Mesenchymal stem cell (in vitro differentiated cells and primary cell): Measurements from ENCODE around the gene BRSK2.
A peak's percentile ranks its signal among the peaks of the same experiment; 100 is the strongest.

ENCODE experiments used
- DNase-seq: peaks from one replicate; pipeline ENCODE4 v3.0.0-alpha.2; 2013
- H2AFZ ChIP-seq: one replicate; pipeline ENCODE4 v1.6.1; 2013; ENCODE audit warnings: low read depth, mild to moderate bottlenecking, control low read depth, inconsistent platforms, low read length, moderate library complexity
- H2AK5ac ChIP-seq: 2 replicates; pipeline ENCODE4 v1.6.1; 2013; ENCODE audit warnings: low read length, moderate library complexity, mild to moderate bottlenecking, inconsistent platforms; ENCODE audit not compliant: severe bottlenecking
- H2BK120ac ChIP-seq: one replicate; pipeline ENCODE4 v1.6.1; 2013; ENCODE audit warnings: low read depth, mild to moderate bottlenecking, inconsistent platforms, low read length, moderate library complexity
- H2BK12ac ChIP-seq, 2 experiments: one replicate each; pipeline ENCODE4 v1.6.1; 2013; ENCODE audit warnings: inconsistent platforms in 2 of 2, low read length in 2 of 2, mild to moderate bottlenecking in 2 of 2, moderate library complexity in 2 of 2, control low read depth in 1 of 2
- H2BK15ac ChIP-seq: one replicate; pipeline ENCODE4 v1.6.1; 2013; ENCODE audit warnings: mild to moderate bottlenecking, low read depth, inconsistent platforms; ENCODE audit not compliant: poor library complexity, severe bottlenecking
- H2BK5ac ChIP-seq: 2 replicates; pipeline ENCODE4 v1.6.1; 2013; ENCODE audit warnings: low read depth, mild to moderate bottlenecking, low read length, control low read depth, inconsistent platforms; ENCODE audit not compliant: poor library complexity, severe bottlenecking
- H3K14ac ChIP-seq, 2 experiments: one replicate each; pipeline ENCODE4 v1.6.1; 2013; ENCODE audit warnings: inconsistent platforms in 2 of 2, low read length in 2 of 2, control low read depth in 1 of 2, mild to moderate bottlenecking in 1 of 2, moderate library complexity in 1 of 2
- H3K18ac ChIP-seq, 2 experiments: one replicate each; pipeline ENCODE4 v1.6.1; 2013; ENCODE audit warnings: inconsistent platforms in 2 of 2, low read length in 2 of 2, control low read depth in 1 of 2, low read depth in 1 of 2, mild to moderate bottlenecking in 1 of 2
- H3K23ac ChIP-seq, 2 experiments: one replicate each; pipeline ENCODE4 v1.6.1; 2013; ENCODE audit warnings: inconsistent platforms in 2 of 2, low read length in 2 of 2, mild to moderate bottlenecking in 2 of 2, moderate library complexity in 2 of 2, control low read depth in 1 of 2
- H3K27ac ChIP-seq: 2 replicates; pipeline ENCODE4 v1.5.1; 2013; ENCODE audit warnings: mild to moderate bottlenecking, moderate library complexity, low read length, control low read depth, inconsistent platforms; ENCODE audit not compliant: poor library complexity, severe bottlenecking
- H3K27me3 ChIP-seq, 2 experiments: 2 replicates each; pipeline versions ENCODE4 v1.6.1 to v1.7.0; 2013; ENCODE audit warnings: low read length in 2 of 2, mild to moderate bottlenecking in 2 of 2, moderate library complexity in 2 of 2, control low read depth in 1 of 2, inconsistent platforms in 1 of 2; ENCODE audit not compliant: control insufficient read depth in 1 of 2, insufficient read depth in 1 of 2
- H3K36me3 ChIP-seq, 2 experiments: 2 replicates each; pipeline versions ENCODE4 v1.6.1 to v1.7.0; 2013; ENCODE audit warnings: low read length in 2 of 2, control low read depth in 1 of 2, inconsistent platforms in 1 of 2, low read depth in 1 of 2, mild to moderate bottlenecking in 1 of 2; ENCODE audit not compliant: insufficient read depth in 2 of 2, control insufficient read depth in 1 of 2
- H3K4ac ChIP-seq, 2 experiments: one replicate each; pipeline ENCODE4 v1.6.1; 2013; ENCODE audit warnings: inconsistent platforms in 2 of 2, low read length in 2 of 2, mild to moderate bottlenecking in 2 of 2, moderate library complexity in 2 of 2, control low read depth in 1 of 2, low read depth in 1 of 2
- H3K4me1 ChIP-seq: 2 replicates; pipeline ENCODE4 v1.6.1; 2013; ENCODE audit warnings: low read depth, low read length, control low read depth; ENCODE audit not compliant: control insufficient read depth, insufficient read depth
- H3K4me2 ChIP-seq: 2 replicates; pipeline ENCODE4 v1.6.1; 2013; ENCODE audit warnings: low read length, mild to moderate bottlenecking, inconsistent platforms; ENCODE audit not compliant: poor library complexity, severe bottlenecking
- H3K4me3 ChIP-seq, 2 experiments: 2 replicates each; pipeline versions ENCODE4 v1.5.1 to v1.7.0; 2013; ENCODE audit warnings: low read length in 2 of 2, mild to moderate bottlenecking in 2 of 2, control low read depth in 1 of 2, low read depth in 1 of 2; ENCODE audit not compliant: insufficient read depth in 1 of 2
- H3K79me1 ChIP-seq: replicated peaks from 2 replicates; pipeline ENCODE4 v1.6.1; 2013; ENCODE audit warnings: mild to moderate bottlenecking, control low read depth, low read length, inconsistent platforms; ENCODE audit not compliant: poor library complexity, severe bottlenecking
- H3K9ac ChIP-seq: 2 replicates; pipeline ENCODE4 v1.7.0; 2013; ENCODE audit warnings: mild to moderate bottlenecking, low read length, moderate library complexity
- H3K9me3 ChIP-seq: 2 replicates; pipeline ENCODE4 v1.7.0; 2013; ENCODE audit warnings: mild to moderate bottlenecking, low read length; ENCODE audit not compliant: control insufficient read depth
- H4K8ac ChIP-seq: one replicate; pipeline ENCODE4 v1.6.1; 2013; ENCODE audit warnings: inconsistent platforms, mild to moderate bottlenecking, low read length, moderate library complexity
- H4K91ac ChIP-seq: one replicate; pipeline ENCODE4 v1.6.1; 2013; ENCODE audit warnings: mild to moderate bottlenecking, low read length, inconsistent platforms
- WGBS: methylation state at CpG from one replicate; pipeline ENCODE4 v1.1.7; 2013; ENCODE audit warnings: mixed read lengths; 5-methylcytosine and 5-hydroxymethylcytosine counted together

The BRSK2 gene

GRCh38 chr11:1467270-1467669 is 77.5 kb downstream of the BRSK2 start:
- H3K36me3 ChIP-seq: peaks cover 12 to 54% of the 10 kb centered on the region in 2 experiments
- H4K8ac ChIP-seq: no peak overlapping the region
- H3K79me1 ChIP-seq: peaks cover 2% of the 10 kb centered on the region
- no peak overlapping the region for H3K9ac ChIP-seq
- no peaks in the 10 kb centered on the region for H3K9me3 ChIP-seq
- no peak overlapping the region for H3K18ac ChIP-seq
- no peak overlapping the region for H2AFZ ChIP-seq
- H3K27ac ChIP-seq: no peak overlapping the region
- no peak overlapping the region for H3K4me3 ChIP-seq
- H3K4ac ChIP-seq: no peak overlapping the region
- 84% methylated on average over 9 of the region's 9 CpGs for WGBS
- H3K4me1 ChIP-seq: peaks cover 2% of the 10 kb centered on the region
- no peak overlapping the region for H3K23ac ChIP-seq
- no peak for DNase-seq
- H4K91ac ChIP-seq: no peak overlapping the region
- no peak overlapping the region for H2BK5ac ChIP-seq
- H2BK12ac ChIP-seq: no peak overlapping the region
- H2BK15ac ChIP-seq: no peak overlapping the region
- H3K4me2 ChIP-seq: no peak overlapping the region
- H2BK120ac ChIP-seq: no peak overlapping the region
- peak overlapping the region in 1 of 2 experiments; percentile 61 for H3K14ac ChIP-seq
- H3K27me3 ChIP-seq: no peaks in the 10 kb centered on the region
- H2AK5ac ChIP-seq: no peak overlapping the region

DNA sequence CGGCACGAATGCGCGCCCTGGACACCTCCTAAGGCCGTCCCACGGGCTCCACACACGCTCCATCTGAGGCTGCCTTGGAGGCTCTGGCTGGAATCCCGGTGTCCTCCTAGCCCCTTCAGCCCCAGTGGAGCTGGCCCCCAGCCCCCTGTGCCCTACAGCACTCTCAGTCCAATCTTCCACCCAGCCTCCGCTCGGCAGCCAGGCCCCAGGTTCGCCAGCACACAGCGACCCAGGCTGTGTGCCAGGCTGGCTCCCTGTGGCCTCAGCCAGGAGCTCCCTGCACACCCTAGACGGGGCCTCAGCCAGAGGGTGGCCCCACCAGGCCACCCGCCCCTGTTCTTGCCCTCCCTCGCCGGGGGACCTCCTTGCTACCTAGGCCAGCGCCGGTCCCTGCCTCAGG is 78.3 kb downstream of the BRSK2 start:
- Histone ChIP-seq H2BK15ac (no peak overlapping the region), H3K4me3 (no peak overlapping the region), H2BK5ac (no peak overlapping the region), H3K23ac (no peak overlapping the region), H3K9me3 (no peaks in the 10 kb centered on the region), H4K91ac (no peak overlapping the region), H2AK5ac (no peak overlapping the region), H3K4me1 (peaks cover 2% of the 10 kb centered on the region), H3K4ac (no peak overlapping the region), H2BK120ac (no peak overlapping the region), H2BK12ac (no peak overlapping the region), H2AFZ (no peak overlapping the region), H3K27ac (no peak overlapping the region), H3K36me3 (peaks cover 14 to 60% of the 10 kb centered on the region in 2 experiments), H4K8ac (no peak overlapping the region), H3K9ac (no peak overlapping the region), H3K4me2 (no peak overlapping the region), H3K14ac (no peak overlapping the region), H3K27me3 (no peaks in the 10 kb centered on the region), H3K79me1 (peaks cover 2% of the 10 kb centered on the region), H3K18ac (no peak overlapping the region)
- 94% methylated on average over 18 of the region's 18 CpGs for WGBS
- no peak for DNase-seq

GRCh38 chr11:1468473-1469066 is 78.8 kb downstream of the BRSK2 start:
- DNase-seq: no peak
- H3K36me3 ChIP-seq: peaks cover 20 to 63% of the 10 kb centered on the region in 2 experiments
- no peak overlapping the region for H3K4me2 ChIP-seq
- H4K91ac ChIP-seq: no peak overlapping the region
- 93% methylated on average over 15 of the region's 19 CpGs for WGBS
- H4K8ac ChIP-seq: no peak overlapping the region
- no peak overlapping the region for H3K4me3 ChIP-seq
- no peak overlapping the region for H2BK15ac ChIP-seq
- H3K27ac ChIP-seq: no peak overlapping the region
- no peak overlapping the region for H3K23ac ChIP-seq
- no peaks in the 10 kb centered on the region for H3K27me3 ChIP-seq
- no peak overlapping the region for H3K4ac ChIP-seq
- no peak overlapping the region for H2BK5ac ChIP-seq
- H3K9ac ChIP-seq: no peak overlapping the region
- H3K79me1 ChIP-seq: peaks cover 2% of the 10 kb centered on the region
- H3K18ac ChIP-seq: no peak overlapping the region
- no peaks in the 10 kb centered on the region for H3K9me3 ChIP-seq
- no peak overlapping the region for H3K14ac ChIP-seq
- no peak overlapping the region for H2BK120ac ChIP-seq
- H2BK12ac ChIP-seq: no peak overlapping the region
- H2AFZ ChIP-seq: no peak overlapping the region
- H2AK5ac ChIP-seq: no peak overlapping the region
- peaks cover 2% of the 10 kb centered on the region for H3K4me1 ChIP-seq

DNA sequence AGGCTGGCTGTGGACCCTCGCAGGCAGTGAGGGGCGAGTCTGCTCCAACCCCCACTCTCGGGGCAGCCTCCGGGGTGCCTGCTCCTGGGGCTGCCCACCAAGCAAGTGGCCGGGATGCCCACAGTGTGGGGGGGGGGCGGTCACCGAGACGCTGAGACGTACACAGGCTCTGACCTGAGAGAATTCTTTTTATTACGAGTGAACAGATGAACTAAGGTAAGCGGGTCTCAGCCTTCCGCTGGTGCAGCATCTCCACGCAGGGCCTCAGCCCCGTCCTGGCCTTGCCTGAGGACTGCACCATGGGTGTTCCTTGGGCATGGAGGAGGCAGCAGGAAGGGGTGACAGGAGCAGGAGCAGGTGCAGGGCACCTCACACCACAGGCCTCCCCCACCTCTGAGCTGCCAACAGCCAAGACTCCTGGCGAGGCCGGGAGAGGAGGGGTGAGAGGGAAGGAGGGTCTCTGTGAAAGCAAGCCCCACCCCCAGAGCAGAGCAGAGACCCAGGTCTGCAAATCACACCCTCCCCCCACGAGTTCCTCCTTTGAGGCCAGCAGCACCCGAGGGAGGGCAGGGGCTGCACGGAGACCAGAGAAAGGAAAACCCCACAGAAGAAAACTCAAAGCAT is 79.7 kb downstream of the BRSK2 start:
- H2BK5ac ChIP-seq: no peak overlapping the region
- no peak overlapping the region for H2BK12ac ChIP-seq

More for the DNA sequence above, 79.7 kb downstream of the BRSK2 start:
- H2BK120ac ChIP-seq: no peak overlapping the region
- no peak overlapping the region for H4K8ac ChIP-seq
- no peak overlapping the region for H2AFZ ChIP-seq
- no peak overlapping the region for H3K23ac ChIP-seq
- no peak overlapping the region for H3K18ac ChIP-seq
- H3K4me2 ChIP-seq: no peak overlapping the region
- H3K27ac ChIP-seq: no peak overlapping the region
- peaks cover 2% of the 10 kb centered on the region for H3K79me1 ChIP-seq
- peaks cover 28 to 65% of the 10 kb centered on the region in 2 experiments for H3K36me3 ChIP-seq
- no peak overlapping the region for H2BK15ac ChIP-seq
- no peak overlapping the region for H2AK5ac ChIP-seq
- H3K14ac ChIP-seq: no peak overlapping the region
- no peak overlapping the region for H3K4me3 ChIP-seq
- 87% methylated on average over 15 of the region's 19 CpGs for WGBS
- peaks cover 2% of the 10 kb centered on the region for H3K4me1 ChIP-seq
- no peak overlapping the region for H4K91ac ChIP-seq
- no peak for DNase-seq
- H3K9me3 ChIP-seq: no peaks in the 10 kb centered on the region
- no peaks in the 10 kb centered on the region for H3K27me3 ChIP-seq
- no peak overlapping the region for H3K4ac ChIP-seq
- H3K9ac ChIP-seq: no peak overlapping the region
